Medulla oblongata (tissue), 1 donor: Measurements from ENCODE around the gene TEX261.
A peak's percentile ranks its signal among the peaks of the same experiment; 100 is the strongest.

ENCODE experiments used
- DNase-seq: peaks from one replicate; pipeline ENCODE4 v3.0.0-alpha.2; 2015; ENCODE audit errors: extremely low spot score

TEX261 gene

DNA sequence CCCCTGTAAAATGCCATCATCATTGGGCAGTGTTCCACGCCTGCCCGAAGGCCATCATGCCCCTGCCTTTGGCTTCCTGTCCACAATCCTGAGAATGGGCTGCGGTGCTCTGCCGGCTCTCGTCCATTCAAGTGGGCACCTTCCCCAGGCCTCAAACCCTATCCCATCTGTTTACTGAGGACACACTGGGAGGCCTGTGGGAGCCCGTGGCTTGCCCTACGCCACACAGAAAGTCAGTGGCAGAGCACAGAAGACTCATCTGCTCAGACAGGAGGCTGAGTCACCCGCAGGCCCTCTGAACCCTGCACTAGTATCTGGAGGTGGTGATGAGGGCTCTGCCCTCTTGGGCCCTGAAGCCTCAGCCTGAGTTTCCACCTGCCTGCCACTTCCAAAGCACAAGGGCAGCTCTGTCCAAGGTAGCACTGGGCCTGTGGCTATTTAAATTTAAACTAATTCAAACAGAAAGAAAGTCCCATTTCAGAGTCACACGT is 35.4 kb downstream of the TEX261 start:
- no peak for DNase-seq

DNA sequence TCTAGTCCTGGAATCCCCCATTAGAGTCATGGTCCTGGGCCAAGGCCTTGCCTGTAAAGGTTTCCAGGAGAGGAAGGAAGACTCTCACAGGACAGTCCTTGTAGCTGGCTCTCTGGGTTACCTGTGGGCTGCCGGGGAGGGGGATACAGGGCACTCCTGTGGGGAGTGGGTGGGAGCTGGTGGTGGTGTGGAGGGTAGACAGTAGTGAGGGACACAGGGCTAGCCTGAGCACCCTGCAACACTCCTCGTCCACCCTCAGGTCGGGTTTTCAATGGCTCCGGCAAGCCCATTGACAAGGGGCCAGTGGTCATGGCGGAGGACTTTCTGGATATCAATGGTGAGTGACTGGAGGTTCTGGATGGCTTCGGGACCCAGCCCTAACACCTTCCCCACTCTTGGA is 35.9 kb downstream of the TEX261 start:
- DNase-seq = no peak

DNA sequence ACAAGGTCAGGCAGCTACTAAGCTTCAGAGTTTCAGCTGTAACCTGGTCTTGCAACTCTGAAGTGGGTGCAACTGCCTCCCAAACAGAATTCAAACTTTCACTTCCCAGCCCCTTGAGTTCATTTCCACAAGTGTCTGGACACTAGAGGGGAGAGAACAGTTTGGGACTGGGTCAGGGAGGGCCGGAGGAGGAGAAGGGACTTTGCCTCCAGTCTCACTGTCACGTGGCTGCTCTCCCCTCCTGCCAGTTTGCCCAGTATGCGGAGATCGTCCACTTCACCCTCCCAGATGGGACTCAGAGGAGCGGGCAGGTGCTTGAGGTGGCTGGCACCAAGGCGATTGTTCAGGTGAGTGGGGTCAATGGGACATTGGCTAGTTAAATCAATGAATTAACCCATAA is 36.9 kb downstream of the TEX261 start:
- no peak for DNase-seq

DNA sequence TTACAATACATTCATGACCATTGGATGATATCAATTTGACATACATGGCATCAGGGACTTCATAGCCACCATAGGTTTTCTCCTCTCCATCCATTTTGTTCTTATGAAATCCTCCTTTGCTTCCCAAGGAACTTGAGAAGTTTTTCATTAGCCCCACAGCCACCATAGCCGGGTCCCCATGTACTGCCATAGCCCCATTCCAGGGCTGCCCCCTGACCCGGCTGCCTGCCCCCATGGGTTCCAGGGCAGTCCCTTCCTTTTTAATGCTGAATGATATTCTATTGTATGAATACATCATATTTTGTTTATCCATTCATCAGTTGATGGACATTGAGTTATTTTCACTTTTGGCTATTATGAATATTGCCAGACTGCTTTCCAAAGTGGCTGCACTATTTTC is 38.5 kb downstream of the TEX261 start:
- no peak for DNase-seq

DNA sequence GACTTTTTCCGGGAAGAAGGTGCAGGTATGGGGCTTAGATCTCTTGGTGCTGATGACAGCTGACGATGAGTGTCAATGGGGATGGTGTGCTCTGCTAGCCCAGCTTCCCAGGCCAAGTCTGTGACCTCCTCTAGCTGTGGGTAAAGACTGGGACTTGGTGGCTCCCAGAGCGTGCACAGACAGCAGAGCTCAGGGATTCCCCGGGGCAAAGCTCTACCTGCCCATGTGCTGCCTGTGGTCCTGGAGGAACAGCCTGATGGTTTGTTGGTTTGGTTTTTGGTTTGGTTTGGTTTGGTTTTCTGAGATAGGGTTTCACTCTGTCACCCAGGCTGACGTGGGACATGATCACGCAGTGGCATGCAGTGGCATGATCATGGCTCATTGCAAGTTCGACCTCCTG is 39.8 kb downstream of the TEX261 start:
- no peak for DNase-seq

DNA sequence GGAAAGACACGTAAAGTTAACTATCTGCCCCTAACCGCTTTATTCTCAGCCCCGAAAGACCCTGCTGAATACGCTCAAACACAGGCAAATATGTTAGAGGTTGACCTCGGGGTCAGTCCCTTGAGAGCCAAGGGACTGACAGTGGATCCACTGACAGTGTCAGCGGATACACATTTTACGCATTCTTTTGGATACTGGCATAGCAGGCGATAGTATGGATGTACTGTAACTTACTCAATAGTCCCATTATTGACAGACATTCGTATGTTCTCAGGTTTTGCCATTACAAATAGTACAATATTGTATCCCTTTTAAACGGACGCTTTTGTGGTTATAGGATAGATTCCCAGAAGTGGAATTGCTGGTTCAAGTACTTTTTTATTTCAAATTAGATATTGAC is 45.6 kb downstream of the TEX261 start:
- no peak for DNase-seq

DNA sequence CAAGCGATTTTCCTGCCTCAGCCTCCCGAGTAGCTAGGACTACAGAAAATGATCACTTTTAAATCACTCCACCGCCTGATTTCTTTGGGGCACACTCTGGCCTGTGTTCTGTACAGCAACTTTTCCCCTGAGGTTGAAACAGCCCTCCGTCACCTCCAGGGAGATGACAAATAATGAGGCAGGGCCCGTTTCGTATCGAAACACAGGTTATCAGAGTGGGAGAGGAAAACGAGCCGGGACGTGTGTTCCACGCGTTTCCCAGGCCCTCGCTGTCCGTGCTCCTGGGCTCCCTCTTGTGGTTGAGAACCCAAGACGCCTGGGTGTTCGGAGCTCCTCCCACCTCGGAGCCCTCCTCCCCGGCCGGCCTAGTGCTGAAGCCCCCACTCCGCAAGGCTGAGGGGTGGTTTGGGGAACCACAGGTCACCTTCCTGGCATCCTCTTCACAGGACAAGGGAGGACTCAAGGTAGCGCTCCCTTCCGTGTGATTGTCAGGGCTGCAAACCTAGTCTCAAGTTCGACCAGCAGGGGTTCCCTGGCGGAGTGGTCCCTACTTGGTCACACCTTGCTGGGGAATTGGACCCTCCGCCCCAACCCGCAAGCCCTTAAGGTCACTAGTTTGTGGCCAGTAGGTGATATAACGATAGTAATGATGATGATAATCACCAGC is 46.2 kb downstream of the TEX261 start:
- DNase-seq = peak; percentile 87

DNA sequence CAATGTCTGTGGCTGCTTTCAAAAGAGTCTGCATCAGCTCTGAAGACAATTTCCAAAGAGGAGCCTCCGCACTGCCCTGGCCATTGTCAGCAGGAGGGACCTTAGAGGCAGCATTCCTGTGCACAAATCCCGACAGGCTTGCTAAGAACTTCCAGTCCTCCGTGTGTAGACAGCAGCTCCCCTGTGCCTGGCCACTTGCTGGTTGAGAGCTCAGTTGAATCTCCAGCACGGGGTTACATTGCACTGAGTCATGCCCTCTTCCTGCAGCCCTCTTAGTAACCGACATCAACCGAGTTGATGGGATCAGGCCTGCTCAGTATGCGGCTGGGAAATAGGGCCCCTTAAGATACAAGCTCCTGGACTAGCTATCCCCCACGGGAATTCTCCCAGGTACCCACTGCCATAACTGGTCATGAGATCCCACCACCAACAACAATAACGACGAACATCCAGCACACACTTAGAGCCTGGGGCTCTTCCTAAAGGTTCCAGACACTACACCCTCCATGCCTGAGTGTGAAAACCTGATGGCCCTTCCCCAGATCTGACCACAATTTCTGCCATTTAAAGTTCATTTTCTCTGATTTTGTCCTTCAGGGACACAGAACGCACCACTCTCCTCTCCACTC is 47.0 kb downstream of the TEX261 start:
- no peak for DNase-seq

DNA sequence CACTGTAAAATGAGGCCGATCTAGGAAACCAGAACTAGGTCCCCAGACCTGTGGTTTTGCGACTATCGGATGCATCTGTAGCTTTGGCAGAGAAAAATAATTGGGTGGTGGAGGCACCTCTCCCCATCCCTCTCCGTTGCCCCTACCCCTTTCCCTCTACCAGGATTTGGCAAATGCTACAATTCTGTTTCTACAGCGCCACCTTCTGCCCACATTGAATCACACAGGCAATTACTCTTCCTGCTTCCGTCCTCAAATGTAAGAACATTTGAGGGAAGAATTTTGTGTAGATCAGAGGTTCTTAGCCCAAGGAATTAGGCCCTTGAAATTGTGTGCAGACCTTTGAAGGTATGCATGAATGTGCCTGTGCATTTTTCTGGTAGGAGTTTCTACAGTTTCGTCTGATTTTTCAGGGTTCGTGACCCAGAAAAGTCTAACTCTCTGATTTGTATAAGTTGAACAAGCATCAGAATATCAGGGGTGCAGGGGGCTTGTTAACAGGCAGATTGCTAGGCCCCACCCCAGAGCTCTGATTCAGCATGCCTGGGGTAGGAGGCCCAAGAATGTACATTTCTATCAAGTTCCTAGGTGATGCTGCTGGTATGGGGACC is 47.7 kb downstream of the TEX261 start:
- DNase-seq = peak; percentile 80

DNA sequence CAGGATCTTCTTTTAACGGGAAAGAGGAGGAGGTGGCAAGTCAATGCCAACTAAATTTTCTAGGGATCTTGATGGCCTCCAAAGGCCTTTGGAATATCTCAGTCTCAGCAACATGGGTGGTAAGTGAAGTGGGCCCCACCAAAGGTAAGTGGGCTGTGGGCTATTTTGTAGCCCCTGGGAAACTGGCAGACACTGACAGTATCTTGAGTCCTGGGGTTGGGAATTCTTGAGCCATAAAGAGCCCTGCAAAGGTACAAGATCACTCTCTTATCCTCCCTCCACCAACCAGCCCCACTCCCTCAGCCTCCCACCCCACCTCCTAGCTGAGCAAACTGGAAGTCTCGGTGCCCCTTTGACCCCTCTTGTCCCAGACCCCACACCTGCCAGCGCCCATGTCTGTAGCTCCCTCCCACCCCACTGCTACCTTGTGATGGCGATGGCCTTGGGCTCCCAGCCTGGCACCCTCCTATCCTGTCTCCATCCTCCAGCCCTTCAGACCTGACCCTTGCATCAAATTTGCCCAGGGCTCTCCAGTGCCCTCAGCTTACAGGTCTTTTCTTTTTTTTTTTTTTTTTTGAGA is 50.5 kb downstream of the TEX261 start:
- DNase-seq = no peak

DNA sequence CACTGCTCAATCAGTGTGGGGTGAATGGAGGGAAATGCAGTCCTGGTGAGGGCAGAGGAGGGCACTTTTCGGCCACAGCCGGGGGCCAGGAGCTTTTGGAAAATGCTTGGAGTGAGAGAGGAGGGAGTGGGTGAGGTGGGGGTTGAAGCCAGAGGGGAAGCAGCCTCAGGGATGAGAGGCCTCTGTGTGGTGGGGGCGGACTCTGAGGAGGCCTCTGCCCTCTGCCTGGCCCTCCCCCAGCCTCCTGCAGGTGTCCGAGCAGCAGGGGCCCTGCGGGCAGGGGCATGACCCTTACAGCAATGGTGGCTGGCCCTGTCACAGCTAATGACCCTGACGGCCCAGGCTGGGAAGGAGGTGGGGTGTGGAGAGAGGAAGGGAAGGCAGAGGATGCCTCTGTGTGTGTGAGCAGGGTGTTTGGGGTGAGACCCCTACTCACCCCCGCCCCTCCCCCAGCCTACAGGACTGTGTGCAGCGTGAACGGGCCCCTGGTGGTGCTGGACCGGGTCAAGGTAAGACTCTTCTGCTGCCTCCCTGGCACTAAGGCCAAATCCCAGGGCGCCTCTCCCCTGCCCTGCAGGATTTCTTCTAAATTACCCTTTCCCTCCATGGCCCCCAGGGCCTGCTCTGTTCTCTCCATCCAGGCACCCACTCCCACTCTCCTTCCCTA is 51.3 kb downstream of the TEX261 start:
- DNase-seq = no peak

DNA sequence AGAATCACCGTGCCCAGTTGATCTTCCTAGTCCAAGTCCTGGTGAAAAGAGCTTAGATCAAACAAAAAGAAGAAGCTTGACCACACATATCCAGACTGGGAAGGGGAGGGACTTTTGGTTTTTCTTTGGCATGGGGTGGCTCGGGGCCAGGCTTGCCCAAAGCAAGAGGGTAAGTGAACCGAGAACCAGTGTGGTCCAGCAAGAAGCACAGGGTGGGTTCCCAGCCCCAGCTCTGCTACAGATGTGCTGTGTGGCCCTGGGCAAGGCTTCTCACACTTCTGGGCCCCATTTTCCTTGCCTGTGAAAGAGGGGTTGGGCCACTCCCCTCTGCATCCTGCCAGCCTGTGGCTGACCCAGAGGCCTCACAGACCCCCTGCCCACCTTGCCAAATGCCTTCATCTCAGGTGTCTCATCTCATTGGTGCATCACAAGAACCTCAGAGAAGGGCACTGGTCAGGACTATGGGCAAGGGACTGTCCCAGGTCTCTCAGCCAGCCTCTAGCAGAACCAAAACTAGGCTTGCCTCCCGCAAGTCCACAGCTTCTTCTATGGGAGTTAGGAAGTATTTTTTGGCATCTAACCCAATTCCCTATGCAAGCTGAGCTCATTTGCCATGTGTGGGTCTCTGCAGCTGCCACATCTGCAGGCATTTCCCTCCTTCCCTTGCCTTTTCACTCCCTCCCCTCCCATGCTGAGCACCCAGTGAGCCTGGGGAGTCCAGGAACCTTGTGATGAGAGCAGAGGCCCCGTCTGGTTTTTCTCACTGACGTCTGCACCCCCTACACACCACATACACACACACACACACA is 52.1 kb downstream of the TEX261 start:
- DNase-seq = no peak

DNA sequence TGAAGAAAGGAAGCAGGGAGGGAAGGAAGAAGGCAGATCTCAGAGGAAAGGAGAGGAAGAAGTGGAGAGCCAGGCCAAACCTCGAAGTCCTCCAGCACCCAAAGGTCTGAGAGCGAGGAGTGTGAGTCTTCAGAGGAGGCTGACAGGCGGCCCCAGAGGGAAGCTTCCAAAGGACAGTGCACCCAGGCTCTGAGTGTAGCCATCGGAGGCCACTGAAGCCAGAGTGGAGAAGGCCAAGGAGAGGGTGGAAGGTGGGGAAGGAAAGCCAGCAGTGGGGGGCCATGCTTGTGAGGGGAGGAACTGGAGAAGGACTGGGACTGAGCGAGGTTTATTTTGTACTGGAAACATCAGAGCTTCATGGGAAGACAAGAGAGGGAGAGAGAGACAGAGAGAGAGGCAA is 53.0 kb downstream of the TEX261 start:
- no peak for DNase-seq

DNA sequence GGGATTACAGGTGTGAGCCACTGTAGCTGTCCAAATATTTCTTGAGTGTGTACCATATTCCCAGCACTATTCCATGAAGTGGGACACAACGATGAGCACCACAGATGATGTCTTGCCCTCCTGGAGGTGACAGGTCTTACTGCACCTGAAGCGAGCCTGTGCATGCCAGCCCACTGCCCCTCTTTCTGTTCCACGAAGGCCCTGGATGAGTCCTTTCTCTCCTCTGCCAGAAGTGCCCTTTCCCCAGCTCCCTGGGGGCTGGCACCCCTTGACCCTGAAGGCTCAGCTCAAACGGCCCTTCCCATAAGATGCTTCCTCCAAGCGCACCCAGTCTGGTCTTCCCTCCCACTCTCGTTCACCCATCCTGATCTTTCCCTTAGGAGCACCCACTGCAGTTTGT is 53.5 kb downstream of the TEX261 start:
- DNase-seq = no peak

DNA sequence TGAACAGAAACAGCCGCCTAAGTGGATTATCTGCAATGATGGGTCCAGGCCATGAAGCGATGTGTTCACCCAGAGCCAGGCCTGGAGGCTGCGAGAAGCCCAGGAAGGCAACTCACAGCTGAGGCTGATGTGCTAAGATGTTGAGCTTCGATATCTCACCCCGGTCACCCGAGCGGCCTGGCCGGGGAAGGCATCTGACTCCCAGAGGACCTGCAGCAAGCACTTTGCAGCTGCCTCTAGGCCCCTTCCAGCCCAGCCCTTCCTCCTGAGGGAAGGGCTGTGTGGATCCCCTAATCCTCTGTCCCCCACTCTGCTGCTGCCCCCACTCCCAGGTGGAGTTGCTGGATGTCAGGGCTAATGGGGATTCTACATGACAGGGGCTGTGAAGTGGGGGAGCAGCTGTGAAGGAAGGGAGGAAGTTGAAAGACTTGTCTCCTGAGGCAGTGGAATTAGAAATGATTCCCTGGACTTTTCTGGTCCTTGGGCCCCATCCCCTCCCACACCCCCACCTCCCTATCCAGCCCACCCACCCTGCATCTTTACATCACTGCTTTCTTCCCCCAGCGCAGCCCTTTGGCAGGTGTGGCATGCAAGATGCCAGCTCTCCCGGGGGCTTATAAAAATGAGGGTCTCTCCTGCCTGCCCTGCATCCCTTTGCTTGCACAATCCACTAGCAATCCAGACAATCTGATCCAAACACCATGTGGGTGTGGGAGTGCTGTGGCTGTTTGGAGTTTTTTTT is 54.7 kb downstream of the TEX261 start:
- DNase-seq = no peak

DNA sequence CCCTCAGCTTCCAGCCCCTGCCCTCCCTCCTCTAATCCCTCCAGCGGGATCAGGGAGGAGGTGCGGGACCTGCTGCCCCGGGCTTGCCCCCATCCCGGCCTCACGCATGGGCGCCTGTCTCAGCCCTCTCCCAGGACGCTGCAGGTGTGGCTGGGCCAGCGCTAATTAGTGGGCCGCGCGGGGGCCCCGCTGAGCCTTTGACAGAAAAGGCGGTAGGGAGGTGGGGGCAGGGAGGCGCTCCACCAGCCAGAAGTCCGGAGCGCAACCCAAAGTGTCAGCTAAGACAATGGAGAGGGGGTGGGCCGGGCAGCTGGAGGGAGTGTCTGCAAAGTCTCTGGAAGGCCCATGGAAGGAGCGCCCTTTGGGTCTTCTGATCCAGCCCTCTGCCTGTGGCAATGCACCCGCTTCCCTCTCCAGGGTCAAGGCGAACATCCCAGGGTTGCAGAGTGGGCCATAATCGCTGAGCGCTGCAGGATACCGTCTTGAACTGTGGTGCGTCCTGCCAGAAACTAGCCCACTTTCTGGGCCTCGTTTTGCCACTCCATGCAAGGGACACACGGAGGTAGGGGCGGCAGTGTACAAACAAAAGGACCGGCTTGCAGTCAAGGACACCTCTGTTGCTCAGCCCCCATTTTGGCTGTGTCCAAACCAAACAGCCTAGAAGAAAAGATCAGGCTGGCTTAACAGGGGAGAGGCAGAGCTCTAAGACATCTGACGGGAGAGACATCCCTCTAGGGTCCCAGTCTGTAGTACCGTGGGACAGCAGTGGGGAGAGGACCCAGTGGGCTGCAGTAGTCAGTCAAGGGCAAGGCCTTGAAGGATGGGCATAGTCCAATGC is 55.5 kb downstream of the TEX261 start:
- no peak for DNase-seq

DNA sequence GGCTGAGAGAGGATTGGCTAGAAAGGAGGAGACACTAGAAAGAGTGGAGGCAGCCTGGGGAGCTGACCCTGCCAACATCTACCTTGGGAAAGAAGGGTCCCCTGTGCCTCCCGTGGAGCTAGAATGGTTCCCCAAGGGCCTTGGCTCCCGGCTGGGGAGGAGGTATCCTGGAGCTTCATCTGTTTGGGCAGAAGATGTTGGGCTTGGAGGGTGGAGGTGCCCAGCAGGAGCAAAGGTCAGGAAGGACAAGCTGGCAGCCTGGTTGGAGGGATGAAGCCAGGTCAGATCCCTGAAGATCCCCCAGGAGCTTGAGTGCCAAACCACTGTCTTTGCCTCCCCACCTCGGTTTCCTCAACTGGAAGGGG is 56.1 kb downstream of the TEX261 start:
- DNase-seq = no peak

DNA sequence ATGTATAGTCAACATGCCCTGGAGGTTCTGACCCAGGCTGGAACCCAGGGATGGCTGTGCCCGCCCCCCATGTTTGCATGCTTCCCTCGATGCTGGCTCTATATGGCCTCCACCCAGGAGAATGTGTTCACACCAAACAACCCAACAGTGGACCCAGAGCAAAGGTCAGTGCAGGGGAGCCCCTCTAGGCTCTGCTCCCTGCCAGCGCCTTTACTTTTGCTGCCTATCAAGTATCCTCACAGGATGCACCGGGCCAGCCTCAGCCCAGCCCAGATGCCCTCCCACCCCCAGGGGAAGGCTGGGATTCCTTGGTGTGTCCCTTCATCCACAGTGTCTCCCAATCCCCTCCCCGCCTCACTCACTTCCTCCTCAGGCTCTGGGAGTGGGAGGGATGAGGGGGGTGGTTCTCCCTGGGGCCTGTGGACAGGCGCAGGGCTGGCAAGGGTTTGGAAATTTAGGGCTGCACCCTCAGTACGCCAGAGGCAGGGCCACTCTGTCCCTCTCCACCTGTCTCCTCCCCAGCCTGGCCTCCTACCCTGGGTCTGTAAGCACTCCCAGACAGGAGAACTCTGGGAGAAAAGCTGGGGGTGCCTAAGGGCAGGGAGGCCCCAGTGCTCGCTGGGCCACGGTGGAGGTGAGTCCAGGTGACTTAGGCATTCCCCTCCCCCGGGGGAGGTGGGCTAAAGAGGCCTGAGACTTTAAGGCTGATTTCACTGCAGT is 56.6 kb downstream of the TEX261 start:
- DNase-seq = no peak
